ENCODE results near the gene CTXND2. TPM values are rescaled to one million over a fixed set of nuclear protein-coding genes. Genes with fewer than 3 reads are reported as not detected.

The CTXND2 gene
- total RNA-seq, 1 experiment from 2014 or later: not detected

DNA sequence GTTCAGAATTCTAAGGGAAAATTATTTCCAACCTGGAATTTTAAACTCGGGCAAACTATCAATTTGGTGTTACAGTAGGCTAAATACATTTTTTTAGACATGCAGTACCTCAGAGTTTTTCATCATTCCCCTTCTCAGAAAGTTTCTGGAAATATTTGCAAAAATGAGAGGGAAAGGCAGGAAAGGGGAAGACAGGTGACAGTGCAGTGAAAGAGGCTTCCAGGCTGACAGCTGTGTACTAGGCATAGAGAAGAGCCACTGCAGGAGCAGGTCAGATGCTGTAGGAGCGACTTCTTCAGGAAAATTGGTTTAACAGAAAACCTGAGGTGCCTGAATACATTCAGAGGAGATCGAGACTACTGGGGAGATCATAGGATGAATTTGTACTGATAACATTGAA, 67.8 kb downstream of the CTXND2 start:
- Histone ChIP-seq H3K79me2 (ENCODE audit: insufficient read depth, low read length) (no peaks in the 10 kb centered on the region), H2AFZ (ENCODE audit: low read depth, low read length, poor library complexity, severe bottlenecking) (no peak overlapping the region), H3K4me2 (ENCODE audit: low read length) (no peak overlapping the region), H3K9me3 (ENCODE audit: control insufficient read depth in 1 of 2, insufficient read depth in 1 of 2, low read depth in 1 of 2, low read length in 2 of 2) (no peaks in the 10 kb centered on the region), H3K4me1 (ENCODE audit: control insufficient read depth in 1 of 2, insufficient read depth in 2 of 2, low read length in 2 of 2) (no peaks in the 10 kb centered on the region), H3K27ac (ENCODE audit: low read depth, low read length) (no peak overlapping the region), H3K36me3 (ENCODE audit: control insufficient read depth in 1 of 2, insufficient read depth in 2 of 2, low read length in 2 of 2) (peaks cover 43 to 47% of the 10 kb centered on the region in 2 experiments), H3K9me2 (ENCODE audit: insufficient read depth) (no peaks in the 10 kb centered on the region), H3K27me3 (ENCODE audit: insufficient read depth, low read length) (no peaks in the 10 kb centered on the region), H4K20me1 (ENCODE audit: insufficient read depth) (no peaks in the 10 kb centered on the region), H3K4me3 (replicated peaks in 1 of 2; ENCODE audit: low read depth in 1 of 2, low read length in 2 of 2) (no peak overlapping the region), H3K9ac (ENCODE audit: low read length) (no peak overlapping the region)
- ATAC-seq (no peak), DNase-seq (ENCODE audit: low read depth, low spot score) (no peak)
- no TSS peak for BruUV-seq (replicated peaks)
- CTCF ChIA-PET: no interaction called here
- TF ChIP-seq ZBTB33 (IDR thresholded peaks at IDR 0.05; ENCODE audit: extremely low read depth, insufficient replicate concordance, low read length) (no peak), ZFX (IDR thresholded peaks at IDR 0.05) (no peak), JUND (IDR thresholded peaks at IDR 0.05) (no peak), RAD21 (IDR thresholded peaks at IDR 0.05; ENCODE audit: low read depth) (no peak), POLR2A (IDR thresholded peaks at IDR 0.05; ENCODE audit: borderline replicate concordance, extremely low read depth, insufficient read depth, insufficient read length) (no peak), SP1 (IDR thresholded peaks at IDR 0.05; ENCODE audit: low read depth) (no peak), ZNF274 (IDR thresholded peaks at IDR 0.05; ENCODE audit: low read depth, low read length) (no peak), YY1 (IDR thresholded peaks at IDR 0.05; ENCODE audit: extremely low read depth, insufficient replicate concordance, low read depth, low read length) (no peak), EZH2 (IDR thresholded peaks at IDR 0.05) (no peak), EGR1 (IDR thresholded peaks at IDR 0.05; ENCODE audit: low read depth) (no peak), EZH2phosphoT487 (IDR thresholded peaks at IDR 0.05; ENCODE audit: borderline replicate concordance) (no peak), SIN3A (IDR thresholded peaks at IDR 0.05; ENCODE audit: low read depth) (no peak), CEBPB (IDR thresholded peaks at IDR 0.05; ENCODE audit: low read depth) (no peak), REST (IDR thresholded peaks at IDR 0.05; ENCODE audit: low read depth) (no peak)
- intact Hi-C loops (cut with micrococcal nuclease): no loop called here
- RAD21 ChIA-PET (ENCODE audit: low non-redundant PET in 1 of 2, low total read pairs in 2 of 2, uncharacterized antibody in 2 of 2, unreplicated experiment in 2 of 2): no interaction called here
- POLR2A ChIA-PET: no interaction called here
